Stimulated activated CD4-positive, alpha-beta T cell treated with anti-CD3 and anti-CD28 coated beads, Interleukin-12 subunit alpha, Interleukin-12 subunit beta, amount 100 ng/mL, for 24 hours (primary cell): ENCODE measurements around the gene SCAMP5.

ENCODE experiments used
- DNase-seq, 2 experiments: peaks; one replicate each; pipeline ENCODE4 v3.0.0-alpha.2; 2020; ENCODE audit warnings: low read depth in 2 of 2

Gene SCAMP5

DNA sequence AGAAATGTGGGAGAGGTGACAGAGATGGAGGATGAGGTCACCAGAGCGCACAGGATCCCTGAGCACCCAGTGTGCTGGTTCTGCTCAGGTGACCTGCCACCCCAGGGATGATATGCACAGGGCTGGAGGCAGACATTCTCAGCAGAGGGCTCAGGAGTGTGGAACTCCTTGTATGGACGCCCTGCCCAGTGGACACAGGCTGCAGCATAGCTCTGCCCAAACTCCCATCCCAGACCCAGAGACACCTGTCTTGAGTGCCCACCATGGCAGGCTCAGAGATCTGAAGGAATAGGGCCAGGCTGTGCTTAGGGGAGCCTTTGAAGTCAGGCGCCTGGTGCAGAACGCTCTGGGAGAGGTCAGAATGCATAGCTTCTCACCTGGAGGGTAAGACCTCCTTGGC is 75.3 kb downstream of the SCAMP5 start:
- DNase-seq, result no peak
